Endothelial cell of umbilical vein (primary cell): ENCODE measurements around the gene RAB3B.

Experiments used
- EZH2 ChIP-seq: IDR thresholded peaks from 2 replicates; pipeline ENCODE4 v1.6.1; 2012; ENCODE audit warnings: borderline replicate concordance, low read depth, mild to moderate bottlenecking, moderate library complexity, low read length, inconsistent platforms; ENCODE audit not compliant: severe bottlenecking
- TF ChIP-seq, protein P1 (sequence below), 2 donors: IDR thresholded peaks; 1 replicate in 1 of 2; 2 replicates in 1 of 2; pipeline ENCODE4 v1.5.1; 2011; ENCODE audit warnings: low read length in 2 of 2, mild to moderate bottlenecking in 2 of 2, moderate library complexity in 2 of 2, control low read depth in 1 of 2, inconsistent platforms in 1 of 2, low read depth in 1 of 2; ENCODE audit not compliant: insufficient read depth in 1 of 2; ENCODE audit errors: extremely low read depth in 1 of 2

DNA sequence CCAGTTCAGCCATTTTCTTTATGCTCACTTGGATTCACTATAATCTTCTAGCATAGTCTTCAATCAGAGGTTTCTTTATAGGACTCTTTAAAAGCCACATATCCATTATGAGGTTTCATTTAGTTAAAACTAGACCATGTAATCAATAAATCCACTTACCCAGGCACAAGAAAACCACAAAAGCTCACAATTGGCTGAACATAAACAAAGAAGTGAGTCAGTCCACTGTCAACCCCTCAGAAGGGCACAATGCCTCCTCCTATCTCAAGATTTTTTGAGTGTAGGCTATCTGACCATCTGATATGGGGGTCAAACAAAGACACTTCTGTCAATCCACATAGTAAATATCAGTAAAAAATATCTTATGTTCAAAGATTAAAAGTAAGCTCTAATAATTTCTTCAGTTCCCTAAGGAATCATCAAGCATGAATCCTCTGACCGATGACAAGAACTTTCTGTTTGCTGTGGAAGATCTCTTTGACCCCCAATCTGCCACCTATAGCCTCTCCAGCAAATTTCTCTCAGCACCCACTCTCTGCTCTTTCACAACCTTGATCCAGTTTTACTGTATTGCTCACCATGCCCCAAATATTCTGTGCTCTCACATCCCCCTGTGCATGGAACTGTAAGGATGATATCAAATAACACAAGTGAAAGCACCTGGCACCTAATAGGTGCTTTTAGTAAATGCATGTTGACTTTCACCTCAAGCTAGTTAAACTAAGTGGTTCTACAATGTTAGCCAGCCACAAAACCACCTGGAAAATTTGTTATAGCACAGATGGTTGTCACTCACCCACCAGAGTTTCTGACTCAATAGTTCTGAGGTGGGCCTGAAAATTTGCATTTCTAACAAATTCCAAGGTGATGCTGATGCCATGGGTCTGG is 16.7 kb downstream of the RAB3B start:
- TF ChIP-seq, protein P1, sequence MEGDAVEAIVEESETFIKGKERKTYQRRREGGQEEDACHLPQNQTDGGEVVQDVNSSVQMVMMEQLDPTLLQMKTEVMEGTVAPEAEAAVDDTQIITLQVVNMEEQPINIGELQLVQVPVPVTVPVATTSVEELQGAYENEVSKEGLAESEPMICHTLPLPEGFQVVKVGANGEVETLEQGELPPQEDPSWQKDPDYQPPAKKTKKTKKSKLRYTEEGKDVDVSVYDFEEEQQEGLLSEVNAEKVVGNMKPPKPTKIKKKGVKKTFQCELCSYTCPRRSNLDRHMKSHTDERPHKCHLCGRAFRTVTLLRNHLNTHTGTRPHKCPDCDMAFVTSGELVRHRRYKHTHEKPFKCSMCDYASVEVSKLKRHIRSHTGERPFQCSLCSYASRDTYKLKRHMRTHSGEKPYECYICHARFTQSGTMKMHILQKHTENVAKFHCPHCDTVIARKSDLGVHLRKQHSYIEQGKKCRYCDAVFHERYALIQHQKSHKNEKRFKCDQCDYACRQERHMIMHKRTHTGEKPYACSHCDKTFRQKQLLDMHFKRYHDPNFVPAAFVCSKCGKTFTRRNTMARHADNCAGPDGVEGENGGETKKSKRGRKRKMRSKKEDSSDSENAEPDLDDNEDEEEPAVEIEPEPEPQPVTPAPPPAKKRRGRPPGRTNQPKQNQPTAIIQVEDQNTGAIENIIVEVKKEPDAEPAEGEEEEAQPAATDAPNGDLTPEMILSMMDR (IDR thresholded peaks at IDR 0.05; ENCODE audit: extremely low read depth in 1 of 2, insufficient read depth in 1 of 2, low read depth in 1 of 2, low read length in 2 of 2), result no peak
- TF ChIP-seq EZH2, result no peak
